NCI-H1436 treated with DMSO at 0.1 percent for 48 hours (cell line): ENCODE measurements around the gene CHTF8.
"Not testable (repeated sequence)": the region's sequence is repeated elsewhere in the genome, so short reads cannot be mapped to it uniquely, and the experiment has no call there.

Source experiments
- DNase-seq: peaks from one replicate; lab custom pipeline; 2025; lab: John Stamatoyannopoulos, UW

Gene CHTF8

DNA sequence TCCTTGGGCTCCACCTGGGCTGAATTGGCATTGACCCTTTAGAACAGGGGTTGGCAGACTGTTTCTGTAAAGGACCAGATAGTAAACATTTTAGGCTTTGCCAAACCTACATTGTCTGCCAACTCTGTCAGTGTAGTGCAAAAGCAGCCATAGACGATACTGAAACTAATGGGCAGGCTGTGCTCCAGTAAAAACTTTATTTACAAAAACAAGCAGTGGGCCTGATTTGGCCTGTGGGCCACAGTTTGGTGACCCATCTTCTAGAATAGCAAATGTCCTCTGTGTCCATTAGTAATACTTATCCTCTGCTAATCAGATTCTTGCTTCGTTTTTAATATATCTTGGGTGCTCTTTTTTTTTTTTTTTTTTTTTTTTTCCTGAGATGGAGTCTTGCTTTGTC, 6.2 kb upstream of the CHTF8 start:
- no peak for DNase-seq

DNA sequence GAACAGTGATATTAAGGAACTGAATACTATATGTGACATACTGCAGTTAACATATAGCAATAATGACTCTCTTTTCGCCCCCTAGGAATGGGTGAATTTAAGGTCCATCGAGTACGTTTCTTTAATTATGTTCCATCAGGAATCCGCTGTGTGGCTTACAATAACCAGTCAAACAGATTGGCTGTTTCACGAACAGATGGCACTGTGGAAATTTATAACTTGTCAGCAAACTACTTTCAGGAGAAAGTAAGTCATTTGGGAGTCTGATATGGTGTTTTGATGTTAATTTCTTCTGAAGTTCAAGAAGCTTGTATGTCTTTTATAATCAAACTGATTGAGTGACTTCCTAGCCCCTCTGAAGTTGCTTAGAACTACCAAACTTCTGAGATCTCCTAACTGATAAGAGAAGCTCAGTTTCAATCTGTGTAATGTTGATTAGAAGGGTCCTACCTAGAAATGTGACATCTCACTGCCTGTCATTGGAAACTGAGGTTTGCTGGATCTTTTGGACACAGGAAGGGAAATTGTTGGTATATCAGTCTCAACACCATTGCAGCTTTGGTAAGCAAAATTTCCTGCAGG, 1.1 kb upstream of the CHTF8 start:
- no peak for DNase-seq

DNA sequence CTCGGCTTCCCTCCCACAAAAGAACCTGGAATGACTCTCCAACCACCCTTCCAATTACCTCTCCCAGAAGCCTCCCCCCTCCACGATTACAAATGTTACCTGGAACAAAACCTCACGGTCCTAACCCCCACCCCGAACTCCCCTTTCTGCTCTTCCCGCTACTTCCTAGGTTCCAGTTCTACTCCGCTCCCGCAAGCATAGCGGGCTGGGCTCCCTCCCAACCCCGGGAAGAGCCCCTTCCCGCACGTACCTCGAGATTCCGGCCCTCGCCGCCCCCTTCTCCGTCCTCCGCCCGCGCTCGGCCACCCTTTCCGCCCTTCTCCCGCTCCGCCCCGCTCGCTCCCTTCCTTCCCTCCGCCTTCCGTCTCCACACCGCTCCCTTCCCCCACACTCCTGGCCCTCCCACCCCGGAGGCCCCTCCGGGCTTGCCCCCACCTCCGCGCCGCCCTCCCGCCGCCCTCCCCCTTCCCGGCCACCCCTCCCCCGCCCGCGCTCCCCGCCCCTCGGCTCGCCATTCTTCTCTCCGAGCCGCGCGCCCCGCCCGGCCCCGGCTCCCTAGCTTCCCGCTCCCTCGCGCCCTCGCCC, 457 bp downstream of the CHTF8 start:
- DNase-seq: peak; percentile 4

DNA sequence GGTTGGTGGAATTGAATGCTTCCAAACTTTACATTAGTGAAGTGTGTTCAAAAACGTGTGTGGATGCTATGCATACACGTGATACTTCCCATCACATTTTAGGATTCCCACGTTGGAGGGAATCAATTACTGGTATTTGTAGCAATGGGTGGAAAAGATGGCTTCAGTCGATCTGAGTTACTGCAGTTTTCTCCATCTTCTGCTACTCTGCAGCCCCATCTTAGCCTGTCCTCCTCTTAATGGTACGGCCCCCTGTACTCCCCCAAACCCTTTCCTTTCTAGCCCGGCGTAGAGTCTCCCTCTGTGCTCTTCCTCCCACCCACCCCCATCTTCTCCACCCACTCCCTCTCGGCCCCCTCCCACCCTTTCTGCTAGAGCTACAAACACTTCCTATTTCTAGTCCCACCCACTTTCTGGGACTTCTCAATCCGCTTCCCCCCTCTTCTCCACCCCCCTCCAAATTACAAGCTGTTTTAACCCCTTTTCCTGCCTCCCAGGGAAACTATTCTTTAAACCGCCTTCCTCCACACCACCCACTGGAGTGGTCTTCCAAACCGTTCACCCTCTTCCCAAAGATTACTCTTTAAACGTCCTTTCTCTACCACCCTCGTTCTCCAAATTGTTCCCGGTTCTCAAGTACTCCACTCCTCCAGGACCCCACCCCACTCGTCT, 1.1 kb downstream of the CHTF8 start:
- no peak for DNase-seq

DNA sequence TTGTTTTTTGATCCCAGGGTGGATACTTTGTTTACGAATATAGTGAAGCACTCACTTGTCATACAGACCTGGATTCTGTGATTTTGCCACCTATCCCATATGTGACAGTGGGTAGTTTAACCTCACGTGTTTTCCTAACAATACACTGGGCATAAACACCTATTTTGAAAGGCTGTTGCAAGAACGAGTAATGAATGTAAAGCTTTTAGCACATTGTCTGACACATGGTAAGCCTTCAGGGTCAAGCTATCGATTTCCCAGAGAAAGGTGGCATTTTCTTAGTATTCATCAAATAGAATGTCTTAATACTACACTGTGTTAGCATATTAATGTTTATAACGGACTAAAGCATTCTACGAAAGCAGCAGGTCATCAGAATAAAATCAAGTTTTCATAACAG, 1.9 kb downstream of the CHTF8 start:
- no peak for DNase-seq

DNA sequence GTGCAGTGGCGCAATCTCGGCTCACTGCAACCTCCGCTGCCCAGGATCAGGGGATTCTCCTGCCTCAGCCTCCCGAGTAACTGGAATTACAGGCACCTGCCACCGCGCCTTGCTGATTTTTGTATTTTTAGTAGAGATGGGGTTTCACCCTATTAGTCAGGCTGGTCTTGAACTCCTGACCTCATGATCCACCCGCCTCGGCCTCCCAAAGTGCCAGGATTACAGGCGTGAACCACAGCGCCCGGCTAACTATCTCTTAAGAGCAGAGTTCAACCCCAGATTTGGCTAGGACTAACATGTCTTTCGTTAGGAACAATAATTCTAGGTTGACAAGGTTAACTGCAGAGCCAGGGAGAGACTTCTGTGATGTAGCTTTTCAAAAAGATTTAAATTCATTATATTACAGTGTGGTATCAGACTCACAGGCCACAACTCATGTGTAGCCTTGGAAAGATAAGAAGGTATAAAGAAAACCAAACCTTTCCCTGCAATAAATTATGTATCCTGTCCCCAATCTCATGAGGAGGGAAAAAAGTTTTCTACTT, 4.3 kb downstream of the CHTF8 start:
- no peak for DNase-seq

DNA sequence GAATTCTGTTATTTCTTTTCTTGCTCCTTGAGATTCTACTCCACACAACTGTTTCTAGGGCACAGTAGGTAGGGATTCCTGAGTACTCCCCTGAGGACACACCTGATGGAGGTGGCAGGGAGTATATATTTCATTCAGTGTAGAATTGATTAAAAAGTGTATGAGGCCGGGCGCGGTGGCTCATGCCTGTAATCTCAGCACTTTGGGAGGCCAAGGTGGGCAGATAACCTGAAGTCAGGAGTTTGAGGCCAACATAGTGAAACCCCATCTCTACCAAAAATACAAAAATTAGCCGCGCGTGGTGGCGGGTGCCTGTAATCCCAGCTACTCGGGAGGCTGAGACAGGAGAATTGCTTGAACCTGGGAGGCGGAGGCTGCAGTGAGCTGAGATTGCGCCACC, 5.6 kb downstream of the CHTF8 start:
- DNase-seq: not testable (repeated sequence)

DNA sequence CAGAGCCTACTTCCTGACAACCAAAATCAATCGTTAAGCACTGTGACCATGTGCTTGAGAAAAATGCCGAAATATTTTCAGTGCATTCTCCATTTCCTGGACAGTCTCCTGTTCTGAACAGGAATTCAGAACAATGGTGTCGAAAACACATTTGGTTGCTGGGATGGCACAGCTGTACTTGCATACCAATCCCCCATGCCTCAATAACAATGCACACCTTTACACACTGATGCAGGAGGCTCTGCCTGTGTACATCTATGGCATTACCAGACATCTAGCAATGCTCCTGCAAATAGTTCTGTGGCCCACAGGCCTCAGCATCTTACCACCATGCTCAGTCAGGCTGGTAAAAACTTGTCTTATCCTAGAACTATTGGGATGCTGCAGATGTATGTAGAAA, 6.2 kb downstream of the CHTF8 start:
- no peak for DNase-seq

DNA sequence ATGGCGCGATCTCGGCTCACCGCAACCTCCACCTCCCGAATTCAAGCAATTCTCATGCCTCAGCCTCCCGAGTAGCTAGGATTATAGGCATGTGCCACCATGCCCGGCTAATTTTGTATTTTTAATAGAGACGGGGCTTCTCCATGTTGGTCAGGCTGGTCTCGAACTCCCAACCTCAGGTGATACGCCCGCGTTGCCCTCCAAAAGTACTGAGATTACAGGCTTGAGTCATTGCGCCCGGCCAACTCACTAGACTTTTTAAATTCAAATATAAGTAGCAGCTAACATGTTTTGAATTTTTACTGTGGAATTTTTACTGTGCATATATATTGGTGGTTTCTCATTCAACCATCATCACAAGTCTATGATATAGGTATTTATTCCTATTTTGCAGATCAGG, 7.4 kb downstream of the CHTF8 start:
- DNase-seq: not testable (repeated sequence)

DNA sequence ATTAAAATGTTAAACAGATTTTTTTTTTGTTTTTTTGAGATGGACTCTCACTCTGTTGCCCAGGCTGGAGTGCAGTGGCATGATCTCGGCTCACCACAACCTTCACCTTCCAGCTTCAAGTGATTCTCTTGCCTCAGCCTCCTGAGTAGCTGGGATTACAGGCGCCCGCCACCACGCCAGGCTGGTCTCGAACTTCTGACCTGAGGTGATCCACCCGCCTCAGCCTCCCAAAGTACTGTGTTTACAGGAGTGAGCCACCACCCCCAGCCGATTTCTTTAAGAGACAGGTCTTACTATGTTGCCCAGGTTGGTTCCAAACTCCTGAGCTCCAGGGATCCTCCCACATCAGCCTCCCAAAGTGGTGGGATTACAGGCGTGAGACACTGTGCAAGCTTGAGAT, 8.0 kb downstream of the CHTF8 start:
- DNase-seq: not testable (repeated sequence)

DNA sequence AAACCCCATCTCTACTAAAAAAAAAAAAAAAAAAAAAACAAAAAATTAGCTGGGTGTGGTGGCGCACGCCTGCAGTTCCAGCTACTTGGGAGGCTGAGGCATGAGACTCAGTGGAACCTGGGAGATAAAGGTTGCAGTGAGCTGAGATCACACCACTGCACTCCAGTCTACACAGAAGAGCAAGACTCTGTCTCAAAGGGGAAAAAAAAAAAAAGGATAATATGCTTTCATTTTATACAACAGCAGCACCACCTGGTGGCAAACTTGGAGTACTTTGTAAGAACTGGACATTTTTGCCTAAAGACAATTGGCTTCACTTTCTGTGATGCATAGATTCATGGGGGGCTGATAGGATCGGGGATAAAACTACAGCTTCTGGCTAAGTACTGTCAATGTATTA, 8.5 kb downstream of the CHTF8 start:
- peak; percentile 29 for DNase-seq

DNA sequence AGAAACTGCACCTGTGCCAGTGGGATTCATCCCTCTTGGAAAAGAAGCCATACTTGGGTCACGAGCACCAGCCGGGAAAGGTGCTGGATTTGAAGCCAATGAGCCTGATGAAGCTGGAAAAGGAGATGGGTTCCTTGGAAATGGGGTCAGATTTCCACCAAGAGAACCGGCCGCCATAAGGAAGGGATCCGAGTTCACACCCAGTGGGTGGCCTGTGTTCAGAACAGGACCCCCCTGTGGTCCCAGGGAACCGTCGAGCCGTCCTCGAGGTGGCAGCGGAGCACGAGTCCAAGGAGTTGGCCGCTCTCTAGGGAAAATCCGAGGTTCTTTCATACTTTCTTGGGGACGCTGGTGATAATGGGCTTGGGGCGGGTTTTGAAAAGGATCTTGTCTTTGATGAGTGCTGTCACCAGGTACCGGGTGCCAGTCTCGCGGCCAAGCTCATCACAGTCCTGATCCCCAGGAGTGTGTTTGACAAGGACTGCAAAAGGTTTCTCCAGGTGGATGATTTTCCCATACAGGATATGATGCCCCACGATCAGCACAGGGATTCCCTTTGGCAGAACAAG, 12.2 kb downstream of the CHTF8 start:
- no peak for DNase-seq

DNA sequence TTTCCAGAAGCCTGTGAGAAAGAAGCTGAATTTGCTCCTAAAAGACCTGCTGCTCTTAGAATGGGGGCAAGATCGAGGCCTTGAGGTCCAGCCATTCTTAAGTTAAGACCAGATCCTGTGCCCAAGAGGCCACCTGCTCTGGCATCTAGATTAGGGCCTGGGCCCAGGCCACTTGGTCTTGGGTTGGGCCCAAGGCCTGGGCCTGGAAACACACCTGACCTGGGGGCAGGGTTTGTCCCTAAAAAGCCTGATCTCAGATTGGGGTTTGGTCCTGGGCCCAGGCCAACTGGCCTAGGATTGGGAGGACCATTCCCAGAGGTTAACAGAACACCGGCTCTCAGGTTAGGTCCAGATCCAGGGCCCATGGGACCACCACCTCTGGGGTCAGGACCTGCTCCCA, 12.9 kb downstream of the CHTF8 start:
- DNase-seq: no peak

DNA sequence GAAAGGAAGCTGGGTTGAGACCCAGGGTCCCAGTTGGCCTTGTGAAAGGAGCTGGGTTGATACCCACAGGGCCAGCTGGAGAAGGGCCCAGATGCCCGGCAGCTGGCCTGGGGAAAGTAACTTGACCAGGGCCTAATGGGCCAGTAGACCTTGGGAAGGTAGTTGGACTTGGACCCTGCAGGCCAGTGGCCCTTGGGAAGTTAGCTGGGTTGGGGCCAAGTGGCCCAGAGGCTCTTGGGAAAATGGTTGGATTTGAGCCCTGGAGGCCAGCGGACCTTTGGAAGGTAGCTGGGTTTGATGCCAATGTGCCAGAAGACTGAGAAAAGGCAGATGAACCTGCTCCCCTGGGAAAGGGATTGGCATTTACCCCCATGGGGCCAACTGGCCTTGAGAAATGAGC, 13.4 kb downstream of the CHTF8 start:
- DNase-seq: no peak

DNA sequence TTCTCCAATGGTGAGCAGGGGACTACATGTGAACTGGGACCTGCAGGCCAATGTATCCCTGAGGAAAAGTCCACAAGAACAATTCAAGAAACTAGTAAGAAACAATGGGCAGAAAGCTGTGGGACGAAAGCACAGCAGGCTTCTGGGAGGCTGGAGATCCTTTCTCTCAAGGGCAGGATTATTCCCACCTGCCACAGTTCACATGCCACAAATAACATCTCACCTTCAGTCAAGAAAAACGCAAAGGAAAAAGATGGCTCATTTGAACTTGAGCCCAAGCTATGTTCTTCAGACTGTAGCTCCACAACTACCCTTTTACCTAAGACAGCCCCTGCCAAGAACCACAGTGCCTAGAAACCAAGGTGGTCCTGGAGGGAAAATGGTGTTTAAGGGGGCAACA, 13.9 kb downstream of the CHTF8 start:
- DNase-seq: no peak

DNA sequence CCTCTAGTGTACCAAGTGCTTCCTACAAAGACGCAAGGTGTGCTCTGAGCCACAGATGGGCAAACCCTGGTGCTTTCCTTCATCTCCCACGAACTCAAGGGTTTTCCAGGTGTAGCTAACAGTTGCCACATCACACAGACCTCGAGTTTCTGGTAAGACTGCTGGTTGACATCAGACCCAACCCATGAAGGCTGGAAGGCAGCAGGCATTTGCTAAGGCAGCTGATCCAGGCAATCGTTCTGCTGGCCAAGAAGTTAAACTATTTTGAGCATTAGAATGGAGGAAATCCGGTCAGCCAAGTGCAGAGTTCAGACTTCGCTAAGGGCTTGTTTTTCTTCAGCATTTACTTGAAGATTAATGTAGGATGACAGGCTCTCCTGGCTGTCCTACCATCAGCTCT, 15.5 kb downstream of the CHTF8 start:
- no peak for DNase-seq

DNA sequence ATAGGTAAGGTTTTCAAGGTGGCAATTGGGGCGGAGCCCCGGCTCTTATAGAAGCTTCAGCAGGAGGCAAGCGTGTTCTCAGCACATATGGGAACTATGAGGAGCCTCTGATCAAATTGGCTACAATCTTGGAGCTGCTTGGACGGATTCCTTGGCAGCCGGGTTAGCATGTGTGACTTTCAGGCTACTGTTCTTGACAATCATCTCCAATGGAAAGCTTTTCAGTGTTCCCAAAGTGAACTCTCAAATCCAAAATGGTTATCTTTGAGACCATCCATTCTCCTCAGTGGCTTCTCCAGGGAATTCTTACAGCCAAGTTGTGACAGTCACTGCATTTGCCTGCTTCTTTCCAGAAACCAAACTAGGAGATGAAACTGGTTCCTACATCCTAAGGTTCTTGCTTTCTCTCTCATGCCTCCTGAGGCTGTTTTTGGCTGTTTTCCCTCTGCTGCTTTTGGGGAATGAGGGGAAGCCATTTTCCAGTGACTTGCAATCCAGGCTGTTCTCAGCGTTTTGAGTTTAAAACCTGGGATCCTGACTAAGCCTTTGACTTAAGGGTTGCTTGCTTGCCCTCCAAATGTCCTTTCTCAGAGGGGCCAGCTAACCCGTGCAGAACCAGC, 16.0 kb downstream of the CHTF8 start:
- no peak for DNase-seq

DNA sequence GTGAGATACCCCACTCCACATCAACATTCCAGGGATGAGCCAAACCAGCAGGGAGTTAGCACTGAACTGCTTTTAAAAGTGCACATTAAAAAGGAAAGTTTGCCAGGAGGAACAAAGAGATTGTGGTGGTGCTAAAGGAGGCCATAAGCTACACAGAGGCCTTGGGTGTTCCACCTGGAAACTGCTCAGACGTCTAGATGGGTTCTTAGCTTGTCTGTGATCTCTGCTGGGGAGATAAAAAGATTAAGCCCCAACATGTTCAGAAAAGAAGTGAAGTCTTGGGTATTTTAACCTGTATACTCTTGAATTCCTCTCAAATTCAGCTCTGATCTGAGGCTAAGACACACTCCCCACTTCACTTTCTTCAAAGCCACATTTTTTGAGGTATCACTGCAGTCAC, 16.6 kb downstream of the CHTF8 start:
- no peak for DNase-seq

DNA sequence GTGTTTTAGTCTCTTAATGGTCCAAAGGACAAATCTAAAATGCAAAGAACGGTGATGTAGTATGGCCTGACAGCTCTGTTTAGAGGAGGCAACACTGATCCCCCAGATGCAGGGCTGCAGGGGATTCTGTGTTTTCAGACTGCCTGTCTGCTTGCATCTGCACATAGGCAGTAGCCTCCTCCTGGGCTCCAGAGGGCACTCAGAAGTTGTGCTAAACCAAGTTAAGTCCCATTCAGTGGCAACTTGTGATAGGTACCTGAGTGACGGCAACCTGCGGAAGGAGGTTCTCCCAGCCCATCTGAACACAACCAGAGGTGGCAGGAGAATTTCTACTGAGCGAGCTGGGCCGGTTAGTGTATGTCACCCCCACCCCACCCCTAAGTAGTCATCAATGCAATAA, 17.0 kb downstream of the CHTF8 start:
- no peak for DNase-seq

DNA sequence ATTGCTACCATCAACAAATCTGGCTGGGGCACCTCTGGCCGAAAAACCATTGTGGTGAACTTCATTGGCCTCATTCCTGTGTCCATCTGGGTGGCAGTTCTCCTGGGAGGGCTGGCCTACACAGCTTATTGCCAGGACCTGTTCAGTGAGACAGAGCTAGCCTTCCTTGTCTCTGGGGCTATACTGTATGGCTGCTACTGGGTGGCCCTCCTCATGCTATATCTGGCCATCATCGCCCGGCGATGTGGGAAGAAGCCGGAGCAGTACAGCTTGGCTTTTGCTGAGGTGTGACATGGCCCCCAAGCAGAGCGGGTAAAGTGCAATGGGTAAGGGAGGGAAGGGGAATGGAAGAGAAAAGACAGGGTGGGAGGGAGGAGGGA, 17.4 kb downstream of the CHTF8 start:
- DNase-seq: no peak

DNA sequence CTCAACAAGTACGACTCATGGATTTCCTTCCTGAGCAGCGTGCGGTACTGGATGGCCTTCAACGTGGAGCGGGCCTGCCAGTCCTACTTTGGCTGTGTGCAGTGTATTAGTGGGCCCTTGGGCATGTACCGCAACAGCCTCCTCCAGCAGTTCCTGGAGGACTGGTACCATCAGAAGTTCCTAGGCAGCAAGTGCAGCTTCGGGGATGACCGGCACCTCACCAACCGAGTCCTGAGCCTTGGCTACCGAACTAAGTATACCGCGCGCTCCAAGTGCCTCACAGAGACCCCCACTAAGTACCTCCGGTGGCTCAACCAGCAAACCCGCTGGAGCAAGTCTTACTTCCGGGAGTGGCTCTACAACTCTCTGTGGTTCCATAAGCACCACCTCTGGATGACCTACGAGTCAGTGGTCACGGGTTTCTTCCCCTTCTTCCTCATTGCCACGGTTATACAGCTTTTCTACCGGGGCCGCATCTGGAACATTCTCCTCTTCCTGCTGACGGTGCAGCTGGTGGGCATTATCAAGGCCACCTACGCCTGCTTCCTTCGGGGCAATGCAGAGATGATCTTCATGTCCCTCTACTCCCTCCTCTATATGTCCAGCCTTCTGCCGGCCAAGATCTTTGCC, 17.9 kb downstream of the CHTF8 start:
- DNase-seq: no peak

DNA sequence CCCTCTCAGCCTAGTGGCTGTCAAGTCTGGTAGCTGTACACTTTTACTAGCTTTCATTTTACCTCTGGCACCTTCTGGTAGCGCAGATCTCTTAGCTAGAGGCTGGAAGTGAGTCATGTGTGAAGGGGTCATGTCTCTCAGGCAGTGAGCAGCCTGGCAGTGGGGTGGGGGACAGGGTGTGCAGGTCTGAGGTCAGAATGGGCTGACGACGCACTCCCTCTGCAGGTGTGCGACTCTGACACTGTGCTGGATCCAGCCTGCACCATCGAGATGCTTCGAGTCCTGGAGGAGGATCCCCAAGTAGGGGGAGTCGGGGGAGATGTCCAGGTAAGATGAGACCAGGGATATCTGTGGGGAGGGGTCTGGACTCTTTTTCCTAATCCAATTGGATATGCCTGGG, 19.2 kb downstream of the CHTF8 start:
- no peak for DNase-seq
